ENCODE data around the gene CTBP2. TPM values are rescaled to one million over a fixed set of nuclear protein-coding genes. Genes with fewer than 3 reads are reported as not detected.

Gene CTBP2
- total RNA-seq, 1 donor from 2014 or later: 73.0 TPM

DNA sequence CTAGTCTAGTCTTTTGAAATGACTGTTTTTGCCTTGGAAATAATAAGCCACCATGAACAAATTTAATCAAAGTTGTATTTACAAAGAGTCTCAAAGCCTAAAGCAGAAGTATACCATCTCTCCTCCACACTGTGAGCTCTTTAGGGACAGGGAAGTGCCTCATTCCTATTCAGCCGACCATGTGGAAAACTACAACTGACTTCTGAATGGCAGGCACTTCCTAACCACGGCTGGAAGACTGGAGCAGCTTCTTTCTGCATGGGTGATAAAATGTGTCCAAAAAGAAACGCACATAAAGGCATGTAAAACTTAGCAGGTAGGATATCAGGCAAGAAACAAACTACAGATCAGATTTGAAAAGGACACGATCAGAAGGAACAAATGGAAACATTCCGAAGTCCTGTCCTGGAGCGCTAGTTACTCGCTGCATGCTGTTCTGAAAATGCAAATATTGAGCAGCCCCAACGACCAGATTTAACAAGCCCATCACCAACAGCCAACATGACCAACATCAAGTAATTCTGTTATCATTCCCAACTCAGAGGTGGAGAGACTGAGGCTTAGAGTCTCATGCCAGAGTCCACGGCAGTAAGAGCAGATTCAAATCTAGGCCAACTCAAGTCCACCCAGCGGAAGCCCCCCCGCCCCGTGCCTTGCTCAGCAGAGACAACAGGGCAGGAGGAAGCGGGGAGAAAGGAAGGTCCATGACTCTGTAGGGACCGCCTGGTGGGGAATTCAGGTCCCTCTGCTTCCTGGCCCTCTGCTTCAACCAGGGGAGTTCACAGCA is 26.5 kb downstream of the CTBP2 start:
- Histone ChIP-seq H3K4me1 (peaks cover 30% of the 10 kb centered on the region), H3K36me3 (peaks cover 39% of the 10 kb centered on the region), H3K9me3 (no peaks in the 10 kb centered on the region), H3K27me3 (ENCODE audit: low read depth) (no peaks in the 10 kb centered on the region), H3K27ac (no peak overlapping the region), H3K4me3 (no peak overlapping the region)
- no peak for DNase-seq
- intact Hi-C loops (cut with DNase I): no loop called here
- TF ChIP-seq CTCF (IDR thresholded peaks at IDR 0.05): no peak
- ATAC-seq: no peak

DNA sequence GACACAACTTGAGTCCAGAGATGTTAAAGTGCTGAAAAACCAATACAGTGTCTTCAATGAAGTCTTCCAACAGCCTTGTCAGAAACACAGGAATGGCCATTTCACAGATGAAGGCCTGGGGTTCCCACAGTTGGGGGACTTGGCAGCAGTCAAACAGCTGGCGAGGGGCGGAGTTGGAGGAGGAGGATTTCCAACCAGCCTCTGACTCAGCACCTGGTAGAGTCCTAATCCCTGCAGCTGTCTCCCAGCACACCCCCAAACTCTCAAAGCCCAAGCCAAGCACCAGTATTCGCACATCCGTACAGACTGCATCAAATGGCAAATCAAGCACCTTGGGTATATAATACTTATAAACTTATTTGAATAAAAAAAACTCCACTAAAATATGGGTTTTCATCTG is 28.0 kb downstream of the CTBP2 start:
- ATAC-seq (no peak), DNase-seq (no peak)
- no peaks in the 10 kb centered on the region for H3K27me3 ChIP-seq (ENCODE audit: low read depth)
- intact Hi-C loops (cut with DNase I): no loop called here
- TF ChIP-seq CTCF (IDR thresholded peaks at IDR 0.05): no peak
- no peaks in the 10 kb centered on the region for H3K9me3 ChIP-seq
- peaks cover 34% of the 10 kb centered on the region for H3K36me3 ChIP-seq
- H3K4me1 ChIP-seq: peaks cover 21% of the 10 kb centered on the region
- H3K27ac ChIP-seq: no peak overlapping the region
- no peak overlapping the region for H3K4me3 ChIP-seq

DNA sequence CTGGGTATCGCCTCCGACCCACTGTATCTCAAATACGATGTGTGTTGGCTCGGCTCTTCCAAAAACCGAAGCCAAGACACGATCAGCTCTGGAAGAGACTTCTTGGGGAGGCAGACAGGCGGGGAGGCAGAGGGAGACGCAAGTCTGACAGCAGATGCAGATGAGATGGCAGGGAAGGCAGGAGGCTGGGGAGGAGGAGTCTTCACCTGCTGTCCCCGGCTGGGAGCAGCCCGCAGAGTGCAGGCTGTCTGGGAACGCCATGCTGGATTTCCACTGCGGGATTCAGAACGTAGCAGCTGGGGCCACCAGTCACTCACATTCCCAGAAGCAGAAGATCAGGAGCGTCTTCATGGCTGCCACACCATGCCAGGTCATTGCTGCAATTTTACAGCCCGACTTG is 29.4 kb downstream of the CTBP2 start:
- Histone ChIP-seq H3K9me3 (no peaks in the 10 kb centered on the region), H3K27ac (no peak overlapping the region), H3K36me3 (peaks cover 32% of the 10 kb centered on the region), H3K4me1 (peaks cover 16% of the 10 kb centered on the region), H3K4me3 (no peak overlapping the region), H3K27me3 (ENCODE audit: low read depth) (no peaks in the 10 kb centered on the region)
- DNase-seq (no peak), ATAC-seq (no peak)
- no peak for TF ChIP-seq CTCF (IDR thresholded peaks at IDR 0.05)
- intact Hi-C loops (cut with DNase I): no loop called here

- H3K9me3 ChIP-seq: no peaks in the 10 kb centered on the region
- DNase-seq (no peak), ATAC-seq (no peak)
- peaks cover 27% of the 10 kb centered on the region for H3K36me3 ChIP-seq
- no peak overlapping the region for H3K27ac ChIP-seq
- peaks cover 17% of the 10 kb centered on the region for H3K4me1 ChIP-seq
- intact Hi-C loops (cut with DNase I): no loop called here
- H3K27me3 ChIP-seq (ENCODE audit: low read depth): no peaks in the 10 kb centered on the region
- H3K4me3 ChIP-seq: no peak overlapping the region
- no peak for TF ChIP-seq CTCF (IDR thresholded peaks at IDR 0.05)
These were observed 30.1 kb downstream of the CTBP2 start for GRCh38 chr10:125130260-125130659.

DNA sequence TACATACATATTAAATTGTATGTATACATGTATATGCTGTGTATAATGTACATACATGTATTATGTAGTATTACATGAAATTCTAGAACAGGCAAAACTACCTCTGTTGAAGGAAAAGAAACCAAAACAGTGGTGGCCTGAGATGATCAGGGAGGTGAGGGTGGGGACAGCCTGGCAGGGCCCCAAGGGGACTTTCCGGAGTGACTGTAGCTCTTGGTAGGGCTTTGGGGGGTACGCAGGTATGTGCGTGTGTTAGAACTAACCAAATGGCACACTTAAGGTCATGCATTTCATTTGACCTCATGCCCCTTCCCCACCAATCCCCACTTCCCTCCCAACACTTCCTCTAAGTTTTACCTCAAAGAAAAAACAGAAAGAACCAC is 31.3 kb downstream of the CTBP2 start:
- Histone ChIP-seq H3K27ac (no peak overlapping the region), H3K4me1 (peaks cover 29% of the 10 kb centered on the region), H3K9me3 (no peaks in the 10 kb centered on the region), H3K27me3 (ENCODE audit: low read depth) (no peaks in the 10 kb centered on the region), H3K36me3 (peaks cover 27% of the 10 kb centered on the region), H3K4me3 (no peak overlapping the region)
- ATAC-seq (no peak), DNase-seq (no peak)
- TF ChIP-seq CTCF (IDR thresholded peaks at IDR 0.05): no peak
- intact Hi-C loops (cut with DNase I): no loop called here

All from lower lobe of right lung (tissue), 2 donors.